Activated T-helper 1 cell treated with anti-CD3 and anti-CD28 coated beads, Interleukin-12 subunit alpha, Interleukin-12 subunit beta, Interleukin-2, Interleukin-4 antibody, amounts not matched to agents 30 ng/mL and 10 ng/mL and 1 ng/mL, durations not matched to agents 14 hours and 24 hours and 36 hours (primary cell): ENCODE data around the gene PARD3B. TPM values are rescaled to one million over a fixed set of nuclear protein-coding genes. Genes with fewer than 3 reads are reported as not detected.

Source experiments
- DNase-seq: peaks from one replicate; pipeline ENCODE4 v3.0.0; 2021; ENCODE audit warnings: low spot score
- H3K27ac Mint-ChIP-seq: one replicate; pipeline ENCODE4 v1.8.0; 2021; ENCODE audit warnings: mild to moderate bottlenecking, mixed read lengths
- H3K27me3 Mint-ChIP-seq: one replicate; pipeline ENCODE4 v1.8.0; 2022; ENCODE audit warnings: mild to moderate bottlenecking, moderate library complexity, mixed read lengths; ENCODE audit not compliant: insufficient read depth
- H3K36me3 Mint-ChIP-seq: one replicate; pipeline ENCODE4 v1.8.0; 2021; ENCODE audit warnings: low read depth, mixed read lengths
- H3K4me1 Mint-ChIP-seq: one replicate; pipeline ENCODE4 v1.8.0; 2021; ENCODE audit warnings: low read depth, mixed read lengths
- H3K4me3 Mint-ChIP-seq: one replicate; pipeline ENCODE4 v1.8.0; 2021; ENCODE audit warnings: mild to moderate bottlenecking, moderate library complexity, mixed read lengths
- H3K9me3 Mint-ChIP-seq: one replicate; pipeline ENCODE4 v1.8.0; 2021; ENCODE audit warnings: mixed read lengths
- intact Hi-C: fragments of 100-400 bp; cut with micrococcal nuclease; formaldehyde crosslinking; loops from one replicate; pipeline ENCODE4 v1.15.1; 2024
- total RNA-seq: library from RNA; stranded (reverse); gene quantifications from 2 replicates; pipeline ENCODE4 v1.2.3, GENCODE V29; 2022

The PARD3B gene
- total RNA-seq, 1 donor from 2014 or later, result 0.26 TPM

DNA sequence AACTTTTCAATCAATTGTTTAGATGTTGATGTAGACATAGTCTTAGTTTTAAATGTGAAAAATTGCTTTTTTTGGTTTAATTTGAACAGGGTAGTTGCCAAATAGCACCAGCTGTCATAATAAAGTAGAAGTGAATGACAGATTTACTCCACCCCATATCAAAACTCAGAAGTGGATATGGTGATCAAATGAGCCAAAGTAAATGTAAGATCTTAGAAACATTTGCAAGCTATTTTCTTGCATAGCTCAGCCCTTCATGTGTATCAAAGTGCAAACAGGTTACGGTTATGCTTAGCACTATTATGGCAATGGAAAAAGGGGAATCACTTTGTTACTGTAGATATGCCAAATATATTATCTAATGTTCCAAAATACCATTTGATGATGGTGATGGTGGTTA lies 596.1 kb downstream of the PARD3B start:
- H3K27me3 Mint-ChIP-seq, result peaks cover 2% of the 10 kb centered on the region
- H3K4me3 Mint-ChIP-seq, result no peak overlapping the region
- DNase-seq, result no peak
- intact Hi-C loops, result no loop called here
- no peaks in the 10 kb centered on the region for H3K4me1 Mint-ChIP-seq
- H3K36me3 Mint-ChIP-seq, result no peaks in the 10 kb centered on the region
- H3K27ac Mint-ChIP-seq, result no peak overlapping the region
- peaks cover 3% of the 10 kb centered on the region for H3K9me3 Mint-ChIP-seq

DNA sequence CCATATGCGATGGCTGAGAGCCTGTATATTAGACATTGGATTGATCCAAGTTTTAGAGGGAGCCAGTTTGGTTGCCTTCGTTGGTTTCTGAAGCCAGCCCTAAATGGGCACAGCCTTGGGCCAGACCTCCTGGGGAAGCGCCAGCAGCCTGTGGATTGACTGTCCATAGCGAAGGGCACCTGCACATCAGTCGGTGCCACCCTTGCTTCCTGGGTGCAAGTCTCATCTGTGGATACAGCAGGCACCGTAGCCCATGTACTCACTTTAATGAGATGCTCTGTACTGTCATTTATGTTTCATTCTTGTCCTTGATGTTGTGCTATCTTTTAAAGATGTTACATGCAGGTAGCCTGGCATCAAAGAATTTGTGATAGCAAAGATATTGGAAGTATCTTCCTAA lies 600.6 kb downstream of the PARD3B start:
- peaks cover 2% of the 10 kb centered on the region for H3K27me3 Mint-ChIP-seq
- H3K9me3 Mint-ChIP-seq, result peaks cover 3% of the 10 kb centered on the region
- H3K4me3 Mint-ChIP-seq, result no peak overlapping the region
- no peaks in the 10 kb centered on the region for H3K36me3 Mint-ChIP-seq
- intact Hi-C loops, result no loop called here
- DNase-seq, result no peak
- no peak overlapping the region for H3K27ac Mint-ChIP-seq
- no peaks in the 10 kb centered on the region for H3K4me1 Mint-ChIP-seq

- DNase-seq, result no peak
- Mint-ChIP-seq H3K4me1 (no peaks in the 10 kb centered on the region), H3K36me3 (peaks cover 1% of the 10 kb centered on the region), H3K9me3 (no peaks in the 10 kb centered on the region), H3K4me3 (no peak overlapping the region), H3K27ac (no peak overlapping the region), H3K27me3 (peaks cover 2% of the 10 kb centered on the region)
- intact Hi-C loops, result no loop called here
Measured at GRCh38 chr2:205148755-205149154, 603.5 kb downstream of the PARD3B start.

DNA sequence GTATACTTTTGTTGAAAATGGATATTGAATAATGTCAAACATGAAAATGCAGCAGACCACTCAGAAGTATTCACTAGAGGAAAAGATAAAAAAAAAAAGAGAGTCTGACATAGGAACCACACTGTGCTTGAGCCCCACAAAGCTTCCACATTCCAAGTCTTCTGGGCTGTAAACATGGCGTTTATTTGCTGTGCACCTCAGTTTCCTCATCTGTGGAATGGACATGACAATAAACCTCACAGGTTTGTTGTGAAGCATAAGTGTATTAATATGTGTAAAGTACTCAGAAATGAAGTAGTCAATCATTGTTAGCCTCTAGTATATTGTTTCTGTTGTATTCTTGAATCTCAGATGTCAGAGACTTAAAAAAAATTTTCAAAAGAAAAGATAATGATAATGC lies 611.2 kb downstream of the PARD3B start:
- Mint-ChIP-seq H3K36me3 (peaks cover 1% of the 10 kb centered on the region), H3K27me3 (peaks cover 4% of the 10 kb centered on the region), H3K27ac (no peak overlapping the region), H3K4me3 (no peak overlapping the region), H3K4me1 (peaks cover 7% of the 10 kb centered on the region), H3K9me3 (no peaks in the 10 kb centered on the region)
- intact Hi-C loops, result no loop called here
- no peak for DNase-seq

DNA sequence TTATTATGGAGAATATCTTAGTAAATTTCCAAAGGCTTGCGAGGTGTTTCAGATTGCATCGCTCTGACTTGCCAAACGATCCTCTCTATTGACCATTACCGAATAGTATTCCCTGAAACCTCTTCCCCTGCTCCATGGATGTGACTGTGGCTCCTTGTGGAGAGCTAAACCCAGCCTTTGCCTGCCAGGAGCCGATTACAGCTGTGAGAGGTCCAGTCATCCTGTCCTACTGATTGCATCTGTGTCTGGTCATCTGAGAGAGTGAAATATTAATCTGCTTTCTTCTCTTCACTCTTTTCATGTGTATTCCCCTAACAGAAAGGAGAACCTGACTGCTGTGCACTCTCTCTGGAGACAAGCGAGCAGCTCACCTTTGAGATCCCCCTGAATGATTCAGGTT lies 613.1 kb downstream of the PARD3B start:
- H3K27me3 Mint-ChIP-seq, result peaks cover 4% of the 10 kb centered on the region
- H3K4me1 Mint-ChIP-seq, result peaks cover 7% of the 10 kb centered on the region
- no peak overlapping the region for H3K4me3 Mint-ChIP-seq
- DNase-seq, result no peak
- intact Hi-C loops, result no loop called here
- H3K36me3 Mint-ChIP-seq, result peaks cover 1% of the 10 kb centered on the region
- H3K9me3 Mint-ChIP-seq, result no peaks in the 10 kb centered on the region
- no peak overlapping the region for H3K27ac Mint-ChIP-seq

GRCh38 chr2:205161156-205161839 lies 616.0 kb downstream of the PARD3B start:
- H3K27me3 Mint-ChIP-seq, result peaks cover 4% of the 10 kb centered on the region
- no peaks in the 10 kb centered on the region for H3K9me3 Mint-ChIP-seq
- DNase-seq, result no peak
- H3K27ac Mint-ChIP-seq, result no peak overlapping the region
- no peak overlapping the region for H3K4me3 Mint-ChIP-seq
- H3K36me3 Mint-ChIP-seq, result no peaks in the 10 kb centered on the region
- intact Hi-C loops, result no loop called here
- peaks cover 7% of the 10 kb centered on the region for H3K4me1 Mint-ChIP-seq

DNA sequence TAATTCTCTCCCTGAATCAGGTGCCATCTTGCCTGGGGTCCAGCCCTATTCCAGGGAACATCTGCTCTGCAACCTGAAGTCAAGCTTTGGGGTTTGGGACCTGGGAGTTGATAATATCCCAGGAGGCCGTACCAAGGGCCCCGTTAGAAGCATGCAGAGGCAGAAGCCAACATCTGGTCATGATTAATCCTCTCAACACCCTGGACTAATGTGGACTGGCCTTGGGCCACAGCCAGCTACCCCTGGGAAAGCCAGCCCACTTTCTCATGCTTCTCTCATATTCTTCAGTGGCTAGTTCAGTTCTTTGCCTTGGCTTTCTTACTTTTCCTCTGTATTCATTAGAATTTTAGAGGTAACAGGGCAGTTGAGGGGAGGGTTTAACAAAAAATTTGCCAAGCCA lies 621.5 kb downstream of the PARD3B start:
- Mint-ChIP-seq H3K4me3 (no peak overlapping the region), H3K36me3 (no peaks in the 10 kb centered on the region), H3K27me3 (no peaks in the 10 kb centered on the region), H3K27ac (no peak overlapping the region), H3K4me1 (peaks cover 7% of the 10 kb centered on the region), H3K9me3 (peaks cover 4% of the 10 kb centered on the region)
- intact Hi-C loops, result no loop called here
- no peak for DNase-seq

- H3K9me3 Mint-ChIP-seq, result peaks cover 4% of the 10 kb centered on the region
- peaks cover 7% of the 10 kb centered on the region for H3K4me1 Mint-ChIP-seq
- no peak overlapping the region for H3K4me3 Mint-ChIP-seq
- H3K36me3 Mint-ChIP-seq, result no peaks in the 10 kb centered on the region
- no peak overlapping the region for H3K27ac Mint-ChIP-seq
- no peak for DNase-seq
- intact Hi-C loops, result no loop called here
- peaks cover 4% of the 10 kb centered on the region for H3K27me3 Mint-ChIP-seq
Measured at GRCh38 chr2:205169012-205169411, 623.7 kb downstream of the PARD3B start.

DNA sequence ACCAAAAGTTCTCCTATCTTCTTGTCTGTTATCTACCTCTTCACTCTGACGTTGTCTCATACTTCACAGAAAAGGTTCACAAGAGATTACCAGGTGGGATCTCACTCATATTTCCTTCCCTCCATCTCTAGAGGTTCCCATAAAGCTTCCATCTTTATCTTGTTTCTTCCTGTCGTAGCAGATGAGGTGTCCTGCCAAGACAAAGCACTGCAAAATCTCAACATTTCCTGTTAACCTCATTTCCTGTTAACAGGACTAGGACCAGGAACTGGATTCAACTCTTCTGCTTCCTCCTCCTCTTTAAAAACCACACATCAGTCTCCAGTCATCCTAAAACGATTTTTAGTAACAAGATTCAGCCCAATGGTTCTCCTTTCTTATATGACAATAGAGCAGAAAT lies 624.2 kb downstream of the PARD3B start:
- intact Hi-C loops, result no loop called here
- peaks cover 4% of the 10 kb centered on the region for H3K9me3 Mint-ChIP-seq
- no peak overlapping the region for H3K4me3 Mint-ChIP-seq
- H3K27ac Mint-ChIP-seq, result no peak overlapping the region
- no peak for DNase-seq
- peaks cover 4% of the 10 kb centered on the region for H3K27me3 Mint-ChIP-seq
- H3K4me1 Mint-ChIP-seq, result peaks cover 7% of the 10 kb centered on the region
- no peaks in the 10 kb centered on the region for H3K36me3 Mint-ChIP-seq

- peaks cover 6% of the 10 kb centered on the region for H3K27me3 Mint-ChIP-seq
- peaks cover 7% of the 10 kb centered on the region for H3K4me1 Mint-ChIP-seq
- H3K9me3 Mint-ChIP-seq, result peaks cover 4% of the 10 kb centered on the region
- intact Hi-C loops, result no loop called here
- no peaks in the 10 kb centered on the region for H3K36me3 Mint-ChIP-seq
- H3K4me3 Mint-ChIP-seq, result no peak overlapping the region
- no peak for DNase-seq
- no peak overlapping the region for H3K27ac Mint-ChIP-seq
Measured at GRCh38 chr2:205170399-205170798, 625.1 kb downstream of the PARD3B start.

DNA sequence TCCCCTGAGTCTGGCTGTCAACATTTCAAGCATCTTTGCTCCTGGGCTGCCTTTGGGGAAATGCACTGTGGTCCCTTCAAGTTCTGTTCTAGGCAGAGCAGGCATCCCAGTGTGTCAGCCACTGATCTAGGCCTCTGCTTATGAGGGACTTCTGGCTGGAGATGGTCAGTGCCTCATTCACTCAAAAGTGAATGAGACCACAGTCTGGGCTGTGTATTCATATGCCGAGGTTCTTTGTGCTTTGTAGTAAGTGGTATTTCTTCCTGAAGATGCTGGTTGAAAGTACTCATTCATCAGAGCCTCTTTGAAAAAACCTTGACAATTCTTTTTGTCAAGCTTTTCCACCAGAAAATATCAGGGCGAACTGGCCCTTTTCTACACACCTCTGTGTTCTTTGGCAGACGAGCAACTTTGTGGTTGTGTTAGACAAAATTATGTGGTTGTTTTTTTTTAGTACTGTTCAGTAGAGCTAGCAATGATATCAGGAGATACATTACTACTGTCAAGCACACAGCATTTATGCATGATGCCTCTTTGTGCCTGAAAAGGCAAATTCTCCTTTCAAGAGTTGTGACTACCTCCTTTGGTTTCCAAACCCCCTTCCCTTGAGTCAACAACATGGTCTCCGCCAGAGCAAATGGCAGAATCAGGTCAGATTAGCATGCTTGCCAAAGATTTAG lies 626.1 kb downstream of the PARD3B start:
- Mint-ChIP-seq H3K27me3 (peaks cover 6% of the 10 kb centered on the region), H3K36me3 (no peaks in the 10 kb centered on the region), H3K4me3 (no peak overlapping the region), H3K27ac (no peak overlapping the region), H3K9me3 (peaks cover 4% of the 10 kb centered on the region), H3K4me1 (peaks cover 7% of the 10 kb centered on the region)
- DNase-seq, result no peak
- intact Hi-C loops, result no loop called here

GRCh38 chr2:205175831-205176230 lies 630.6 kb downstream of the PARD3B start:
- Mint-ChIP-seq H3K4me3 (no peak overlapping the region), H3K27ac (no peak overlapping the region)
- intact Hi-C loops, result no loop called here

DNA sequence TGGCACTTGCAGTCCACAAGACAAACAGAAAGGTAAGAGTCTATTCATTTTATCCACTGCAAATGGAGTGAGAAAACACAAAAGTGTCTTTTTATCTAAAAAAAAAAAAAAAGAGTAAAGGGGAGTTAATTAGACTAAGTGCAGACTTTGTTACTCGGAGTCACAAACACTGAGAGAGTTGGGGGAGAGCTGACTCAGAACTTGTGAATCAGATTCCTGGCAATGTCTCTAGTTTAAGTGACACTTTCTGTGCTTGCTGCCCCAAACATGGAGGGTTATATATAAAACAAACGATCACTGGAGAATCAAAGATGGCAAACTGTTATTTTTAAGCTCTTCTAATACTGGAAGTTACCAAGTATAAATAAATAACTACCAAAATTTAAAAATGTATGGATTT lies 631.3 kb downstream of the PARD3B start:
- Mint-ChIP-seq H3K36me3 (no peaks in the 10 kb centered on the region), H3K27ac (no peak overlapping the region), H3K4me3 (no peak overlapping the region), H3K4me1 (no peaks in the 10 kb centered on the region), H3K9me3 (no peaks in the 10 kb centered on the region), H3K27me3 (peaks cover 6% of the 10 kb centered on the region)
- no peak for DNase-seq
- intact Hi-C loops, result no loop called here

More at GRCh38 chr2:205175831-205176230, 630.6 kb downstream of the PARD3B start:
- no peak for DNase-seq
- Mint-ChIP-seq H3K36me3 (no peaks in the 10 kb centered on the region), H3K27me3 (peaks cover 6% of the 10 kb centered on the region), H3K9me3 (no peaks in the 10 kb centered on the region), H3K4me1 (no peaks in the 10 kb centered on the region)
